ENCODE results near the gene GFER. TPM values are rescaled to one million over a fixed set of nuclear protein-coding genes. Genes with fewer than 3 reads are reported as not detected.
"Not testable (repeated sequence)": the region's sequence is repeated elsewhere in the genome, so short reads cannot be mapped to it uniquely, and the experiment has no call there.

The GFER gene
- total and polyA plus RNA-seq, 4 donors: 7.4 to 28.4 (median 15.1) TPM

DNA sequence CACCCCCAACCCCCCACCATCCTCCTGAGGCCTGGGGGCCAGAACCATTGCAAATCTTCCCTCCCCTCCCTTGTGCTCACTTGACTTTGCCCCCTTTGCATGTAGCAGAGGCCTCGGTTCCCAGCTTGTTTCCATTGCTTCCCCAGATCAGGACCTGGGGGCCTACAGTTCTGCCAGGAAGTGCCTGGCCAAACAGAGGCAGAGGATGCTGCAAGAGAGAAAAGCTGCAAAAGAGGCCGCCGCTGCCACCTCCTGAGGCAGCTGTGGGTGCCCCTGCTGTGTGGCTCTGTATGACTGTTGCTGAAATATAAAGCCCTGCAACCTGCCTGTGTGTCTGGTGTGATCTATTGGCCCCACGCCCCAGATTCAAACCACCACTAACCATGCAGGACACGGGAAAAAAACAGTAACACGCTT, 22.3 kb upstream of the GFER start (continued):
- TF ChIP-seq, protein P1, sequence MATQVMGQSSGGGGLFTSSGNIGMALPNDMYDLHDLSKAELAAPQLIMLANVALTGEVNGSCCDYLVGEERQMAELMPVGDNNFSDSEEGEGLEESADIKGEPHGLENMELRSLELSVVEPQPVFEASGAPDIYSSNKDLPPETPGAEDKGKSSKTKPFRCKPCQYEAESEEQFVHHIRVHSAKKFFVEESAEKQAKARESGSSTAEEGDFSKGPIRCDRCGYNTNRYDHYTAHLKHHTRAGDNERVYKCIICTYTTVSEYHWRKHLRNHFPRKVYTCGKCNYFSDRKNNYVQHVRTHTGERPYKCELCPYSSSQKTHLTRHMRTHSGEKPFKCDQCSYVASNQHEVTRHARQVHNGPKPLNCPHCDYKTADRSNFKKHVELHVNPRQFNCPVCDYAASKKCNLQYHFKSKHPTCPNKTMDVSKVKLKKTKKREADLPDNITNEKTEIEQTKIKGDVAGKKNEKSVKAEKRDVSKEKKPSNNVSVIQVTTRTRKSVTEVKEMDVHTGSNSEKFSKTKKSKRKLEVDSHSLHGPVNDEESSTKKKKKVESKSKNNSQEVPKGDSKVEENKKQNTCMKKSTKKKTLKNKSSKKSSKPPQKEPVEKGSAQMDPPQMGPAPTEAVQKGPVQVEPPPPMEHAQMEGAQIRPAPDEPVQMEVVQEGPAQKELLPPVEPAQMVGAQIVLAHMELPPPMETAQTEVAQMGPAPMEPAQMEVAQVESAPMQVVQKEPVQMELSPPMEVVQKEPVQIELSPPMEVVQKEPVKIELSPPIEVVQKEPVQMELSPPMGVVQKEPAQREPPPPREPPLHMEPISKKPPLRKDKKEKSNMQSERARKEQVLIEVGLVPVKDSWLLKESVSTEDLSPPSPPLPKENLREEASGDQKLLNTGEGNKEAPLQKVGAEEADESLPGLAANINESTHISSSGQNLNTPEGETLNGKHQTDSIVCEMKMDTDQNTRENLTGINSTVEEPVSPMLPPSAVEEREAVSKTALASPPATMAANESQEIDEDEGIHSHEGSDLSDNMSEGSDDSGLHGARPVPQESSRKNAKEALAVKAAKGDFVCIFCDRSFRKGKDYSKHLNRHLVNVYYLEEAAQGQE (IDR thresholded peaks at IDR 0.05): no peak
- TF ChIP-seq, protein P2, sequence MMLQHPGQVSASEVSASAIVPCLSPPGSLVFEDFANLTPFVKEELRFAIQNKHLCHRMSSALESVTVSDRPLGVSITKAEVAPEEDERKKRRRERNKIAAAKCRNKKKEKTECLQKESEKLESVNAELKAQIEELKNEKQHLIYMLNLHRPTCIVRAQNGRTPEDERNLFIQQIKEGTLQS (IDR thresholded peaks at IDR 0.05): no peak
- no peak for TF ChIP-seq SP1 (IDR thresholded peaks at IDR 0.05)
- no peak for TF ChIP-seq FOXA2 (IDR thresholded peaks at IDR 0.05)
- no peak for TF ChIP-seq HNF4G (IDR thresholded peaks at IDR 0.05)
- no peak for TF ChIP-seq EGR1 (IDR thresholded peaks at IDR 0.05; ENCODE audit: low read depth in 2 of 2)
- TF ChIP-seq HNF4A (conservative IDR thresholded peaks at IDR 0.05): no peak
- no peak for TF ChIP-seq FOXA1 (IDR thresholded peaks at IDR 0.05)
- no peak for TF ChIP-seq RAD21 (IDR thresholded peaks at IDR 0.05)
- no peak for TF ChIP-seq JUND (IDR thresholded peaks at IDR 0.05)
- no peak for TF ChIP-seq TAF1 (conservative IDR thresholded peaks at IDR 0.05)

DNA sequence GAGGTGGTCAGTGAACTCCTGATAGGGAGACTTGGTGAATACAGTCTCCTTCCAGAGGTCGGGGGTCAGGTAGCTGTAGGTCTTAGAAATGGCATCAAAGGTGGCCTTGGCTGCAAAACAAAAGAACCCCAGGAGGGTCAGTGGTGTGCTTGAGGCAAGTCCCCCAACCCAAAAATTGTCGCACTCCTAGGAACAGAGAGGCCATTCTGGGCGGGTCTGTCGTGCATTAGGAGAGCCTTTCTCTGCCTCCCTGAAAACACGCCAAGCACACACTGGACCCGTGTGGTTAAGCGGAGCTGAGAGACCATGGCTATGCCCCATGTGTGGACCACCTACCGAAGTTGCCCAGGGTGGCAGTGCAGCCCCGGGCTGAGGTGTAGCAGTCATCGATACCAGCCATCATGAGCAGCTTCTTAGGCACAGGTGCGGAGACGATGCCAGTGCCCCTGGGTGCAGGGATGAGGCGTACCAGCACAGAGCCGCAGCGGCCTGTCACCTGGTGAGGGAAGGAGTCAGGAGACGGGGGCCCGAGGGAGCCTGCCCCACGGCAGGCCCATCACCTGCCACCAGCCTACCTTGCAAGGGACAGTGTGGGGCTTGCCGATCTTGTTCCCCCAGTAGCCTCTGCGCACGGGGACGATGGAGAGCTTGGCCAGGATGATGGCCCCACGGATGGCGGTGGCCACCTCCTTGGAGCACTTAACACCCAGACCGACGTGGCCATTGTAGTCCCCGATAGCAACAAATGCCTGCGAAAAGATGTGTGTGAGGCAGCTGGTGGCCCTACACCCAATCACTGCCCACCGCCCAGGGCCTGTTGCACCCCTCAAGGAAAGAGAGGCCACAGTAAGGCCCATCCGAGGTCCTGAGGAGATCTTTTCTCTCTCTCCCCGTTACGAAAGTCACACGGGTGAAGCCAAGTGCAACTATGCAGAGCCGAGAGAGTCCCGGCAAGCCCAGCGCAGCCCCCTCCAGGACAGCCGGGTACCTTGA, 21.5 kb upstream of the GFER start:
- Histone ChIP-seq H3K4me1 (ENCODE audit: control insufficient read depth in 4 of 4, insufficient read depth in 4 of 4, low read length in 3 of 4) (peaks cover 7 to 38% (median 30%) of the 10 kb centered on the region in 4 donors), H3K36me3 (ENCODE audit: control insufficient read depth in 4 of 4, insufficient read depth in 3 of 4, low read depth in 1 of 4, low read length in 3 of 4) (peaks cover 0 to 26% (median 7%) of the 10 kb centered on the region in 4 donors)
- WGBS: 87% methylated on average over 37 of the region's 37 CpGs
- H3K4me3 ChIP-seq (ENCODE audit: low read depth in 1 of 3, low read length in 3 of 3); H3K9ac ChIP-seq (ENCODE audit: low read depth in 1 of 2, low read length in 2 of 2); DNase-seq (ENCODE audit: low spot score); H3K27me3 ChIP-seq (ENCODE audit: control insufficient read depth in 4 of 4, insufficient read depth in 4 of 4, low read length in 3 of 4); H3K27ac ChIP-seq (ENCODE audit: low read depth in 1 of 2, low read length in 2 of 2); H3K9me3 ChIP-seq (ENCODE audit: control insufficient read depth in 4 of 4, low read length in 3 of 4): not testable (repeated sequence)

DNA sequence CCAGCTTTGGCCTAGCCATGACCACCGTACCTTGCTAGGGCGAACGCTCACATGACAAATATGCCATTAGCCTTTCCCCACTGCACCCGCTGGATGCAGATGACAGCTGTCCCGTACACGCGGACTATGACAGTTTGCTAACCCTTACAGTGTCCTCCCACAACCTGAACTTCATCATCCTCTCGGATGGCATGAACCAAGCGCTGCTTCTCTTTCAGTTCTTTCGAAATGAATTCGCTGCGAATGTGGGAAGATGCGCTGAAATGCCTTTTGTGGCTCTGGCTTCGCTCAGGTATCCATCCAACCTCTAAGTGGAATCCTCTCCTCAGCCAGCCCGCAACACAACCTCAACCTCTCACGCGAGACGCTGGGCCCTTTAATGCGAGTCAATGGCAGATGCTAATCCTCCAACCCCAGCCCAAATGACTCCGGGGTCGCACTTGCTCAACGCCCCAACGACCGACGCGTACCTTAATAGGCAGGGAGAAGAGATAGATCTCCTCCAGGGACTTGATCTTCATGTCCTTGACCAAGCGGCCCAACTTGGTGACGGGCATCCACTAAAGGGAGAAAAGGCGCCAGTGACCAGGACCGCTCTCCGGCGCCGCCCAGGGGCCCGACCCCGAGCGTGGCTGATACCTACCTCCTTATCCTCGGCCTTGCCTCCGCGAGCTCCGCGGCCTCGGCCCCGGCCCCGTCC, 20.0 kb upstream of the GFER start:
- Histone ChIP-seq H3K9me3 (ENCODE audit: control insufficient read depth in 4 of 4, low read length in 3 of 4) (no peaks in the 10 kb centered on the region), H3K4me1 (ENCODE audit: control insufficient read depth in 4 of 4, insufficient read depth in 4 of 4, low read length in 3 of 4) (peaks cover 4 to 33% (median 26%) of the 10 kb centered on the region in 4 donors), H3K4me3 (ENCODE audit: low read depth in 1 of 3, low read length in 3 of 3) (peak overlapping the region; percentile 66 to 82 (median 77)), H3K27ac (ENCODE audit: low read depth in 1 of 2, low read length in 2 of 2) (peak overlapping the region; percentile 89 to 93), H3K9ac (ENCODE audit: low read depth in 1 of 2, low read length in 2 of 2) (peak overlapping the region; percentile 58 to 73), H3K27me3 (ENCODE audit: control insufficient read depth in 4 of 4, insufficient read depth in 4 of 4, low read length in 3 of 4) (no peaks in the 10 kb centered on the region), H3K36me3 (ENCODE audit: control insufficient read depth in 4 of 4, insufficient read depth in 3 of 4, low read depth in 1 of 4, low read length in 3 of 4) (peaks cover 0 to 26% (median 7%) of the 10 kb centered on the region in 4 donors)
- DNase-seq (ENCODE audit: low spot score): peak; percentile 61
- WGBS: 22% methylated on average over 44 of the region's 44 CpGs
- TF ChIP-seq HNF4G (IDR thresholded peaks at IDR 0.05) (no peak), FOXA1 (IDR thresholded peaks at IDR 0.05) (no peak), HNF4A (conservative IDR thresholded peaks at IDR 0.05) (no peak), FOXA2 (IDR thresholded peaks at IDR 0.05) (no peak), YY1 (IDR thresholded peaks at IDR 0.05) (no peak), GABPA (IDR thresholded peaks at IDR 0.05 in 1 of 2, conservative IDR thresholded peaks at IDR 0.05 in 1 of 2) (no peak), JUND (IDR thresholded peaks at IDR 0.05) (no peak), NR2F2 (IDR thresholded peaks at IDR 0.05) (no peak), RAD21 (IDR thresholded peaks at IDR 0.05) (no peak)
- TF ChIP-seq, protein P3, sequence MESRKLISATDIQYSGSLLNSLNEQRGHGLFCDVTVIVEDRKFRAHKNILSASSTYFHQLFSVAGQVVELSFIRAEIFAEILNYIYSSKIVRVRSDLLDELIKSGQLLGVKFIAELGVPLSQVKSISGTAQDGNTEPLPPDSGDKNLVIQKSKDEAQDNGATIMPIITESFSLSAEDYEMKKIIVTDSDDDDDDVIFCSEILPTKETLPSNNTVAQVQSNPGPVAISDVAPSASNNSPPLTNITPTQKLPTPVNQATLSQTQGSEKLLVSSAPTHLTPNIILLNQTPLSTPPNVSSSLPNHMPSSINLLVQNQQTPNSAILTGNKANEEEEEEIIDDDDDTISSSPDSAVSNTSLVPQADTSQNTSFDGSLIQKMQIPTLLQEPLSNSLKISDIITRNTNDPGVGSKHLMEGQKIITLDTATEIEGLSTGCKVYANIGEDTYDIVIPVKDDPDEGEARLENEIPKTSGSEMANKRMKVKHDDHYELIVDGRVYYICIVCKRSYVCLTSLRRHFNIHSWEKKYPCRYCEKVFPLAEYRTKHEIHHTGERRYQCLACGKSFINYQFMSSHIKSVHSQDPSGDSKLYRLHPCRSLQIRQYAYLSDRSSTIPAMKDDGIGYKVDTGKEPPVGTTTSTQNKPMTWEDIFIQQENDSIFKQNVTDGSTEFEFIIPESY (IDR thresholded peaks at IDR 0.05): no peak
- TF ChIP-seq, protein P4, sequence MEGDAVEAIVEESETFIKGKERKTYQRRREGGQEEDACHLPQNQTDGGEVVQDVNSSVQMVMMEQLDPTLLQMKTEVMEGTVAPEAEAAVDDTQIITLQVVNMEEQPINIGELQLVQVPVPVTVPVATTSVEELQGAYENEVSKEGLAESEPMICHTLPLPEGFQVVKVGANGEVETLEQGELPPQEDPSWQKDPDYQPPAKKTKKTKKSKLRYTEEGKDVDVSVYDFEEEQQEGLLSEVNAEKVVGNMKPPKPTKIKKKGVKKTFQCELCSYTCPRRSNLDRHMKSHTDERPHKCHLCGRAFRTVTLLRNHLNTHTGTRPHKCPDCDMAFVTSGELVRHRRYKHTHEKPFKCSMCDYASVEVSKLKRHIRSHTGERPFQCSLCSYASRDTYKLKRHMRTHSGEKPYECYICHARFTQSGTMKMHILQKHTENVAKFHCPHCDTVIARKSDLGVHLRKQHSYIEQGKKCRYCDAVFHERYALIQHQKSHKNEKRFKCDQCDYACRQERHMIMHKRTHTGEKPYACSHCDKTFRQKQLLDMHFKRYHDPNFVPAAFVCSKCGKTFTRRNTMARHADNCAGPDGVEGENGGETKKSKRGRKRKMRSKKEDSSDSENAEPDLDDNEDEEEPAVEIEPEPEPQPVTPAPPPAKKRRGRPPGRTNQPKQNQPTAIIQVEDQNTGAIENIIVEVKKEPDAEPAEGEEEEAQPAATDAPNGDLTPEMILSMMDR (IDR thresholded peaks at IDR 0.05; ENCODE audit: low read depth, low read length, missing input control): no peak
- TF ChIP-seq, protein P2 (IDR thresholded peaks at IDR 0.05): no peak
